Measurements from ENCODE around the gene ZNF639.

Gene ZNF639

DNA sequence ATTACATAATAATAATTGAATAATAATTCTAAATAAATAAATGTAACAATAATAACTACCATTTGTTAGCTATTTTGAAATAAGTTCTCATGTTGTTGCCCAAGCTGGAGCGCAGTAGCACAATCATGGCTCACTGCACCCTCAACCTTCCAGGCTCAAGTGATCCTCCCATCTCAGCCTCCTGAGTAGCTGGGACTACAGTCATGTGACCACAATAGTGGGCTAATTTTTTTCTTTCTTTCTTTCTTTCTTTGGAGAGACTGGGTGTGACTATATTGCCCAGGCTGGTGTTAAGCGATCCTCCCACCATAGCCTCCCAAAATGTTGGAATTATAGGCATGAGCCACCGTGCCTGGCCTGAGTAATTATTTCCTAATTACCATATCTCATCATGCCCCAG lies 41.0 kb upstream of the ZNF639 start:
- no peak overlapping the region for H3K4me3 ChIP-seq (ENCODE audit: low read depth, low read length)
- TF ChIP-seq, protein P1, sequence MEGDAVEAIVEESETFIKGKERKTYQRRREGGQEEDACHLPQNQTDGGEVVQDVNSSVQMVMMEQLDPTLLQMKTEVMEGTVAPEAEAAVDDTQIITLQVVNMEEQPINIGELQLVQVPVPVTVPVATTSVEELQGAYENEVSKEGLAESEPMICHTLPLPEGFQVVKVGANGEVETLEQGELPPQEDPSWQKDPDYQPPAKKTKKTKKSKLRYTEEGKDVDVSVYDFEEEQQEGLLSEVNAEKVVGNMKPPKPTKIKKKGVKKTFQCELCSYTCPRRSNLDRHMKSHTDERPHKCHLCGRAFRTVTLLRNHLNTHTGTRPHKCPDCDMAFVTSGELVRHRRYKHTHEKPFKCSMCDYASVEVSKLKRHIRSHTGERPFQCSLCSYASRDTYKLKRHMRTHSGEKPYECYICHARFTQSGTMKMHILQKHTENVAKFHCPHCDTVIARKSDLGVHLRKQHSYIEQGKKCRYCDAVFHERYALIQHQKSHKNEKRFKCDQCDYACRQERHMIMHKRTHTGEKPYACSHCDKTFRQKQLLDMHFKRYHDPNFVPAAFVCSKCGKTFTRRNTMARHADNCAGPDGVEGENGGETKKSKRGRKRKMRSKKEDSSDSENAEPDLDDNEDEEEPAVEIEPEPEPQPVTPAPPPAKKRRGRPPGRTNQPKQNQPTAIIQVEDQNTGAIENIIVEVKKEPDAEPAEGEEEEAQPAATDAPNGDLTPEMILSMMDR (IDR thresholded peaks at IDR 0.05; ENCODE audit: borderline replicate concordance, insufficient read depth, low read depth, low read length): no peak

DNA sequence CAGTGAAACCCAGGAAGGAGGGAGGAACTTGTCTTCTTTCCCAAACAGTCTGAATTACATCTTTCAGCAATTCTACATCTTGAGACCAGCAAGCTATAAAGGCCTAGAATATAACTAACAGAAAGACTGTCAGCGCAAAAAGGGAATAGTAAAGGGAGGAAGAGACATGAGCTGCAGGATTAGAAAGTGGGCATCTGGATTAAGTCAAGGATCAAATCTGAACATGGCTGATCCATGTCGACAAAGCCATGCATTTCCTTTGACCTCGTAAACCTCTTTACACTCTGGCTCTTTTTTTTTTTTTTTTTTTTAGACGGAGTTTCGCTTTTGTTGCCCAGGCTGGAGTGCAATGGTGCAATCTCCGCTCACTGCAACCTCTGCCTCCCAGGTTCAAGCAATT lies 36.5 kb upstream of the ZNF639 start:
- H3K4me3 ChIP-seq (ENCODE audit: low read depth, low read length): no peak overlapping the region
- TF ChIP-seq, protein P1 (IDR thresholded peaks at IDR 0.05; ENCODE audit: borderline replicate concordance, insufficient read depth, low read depth, low read length): no peak

DNA sequence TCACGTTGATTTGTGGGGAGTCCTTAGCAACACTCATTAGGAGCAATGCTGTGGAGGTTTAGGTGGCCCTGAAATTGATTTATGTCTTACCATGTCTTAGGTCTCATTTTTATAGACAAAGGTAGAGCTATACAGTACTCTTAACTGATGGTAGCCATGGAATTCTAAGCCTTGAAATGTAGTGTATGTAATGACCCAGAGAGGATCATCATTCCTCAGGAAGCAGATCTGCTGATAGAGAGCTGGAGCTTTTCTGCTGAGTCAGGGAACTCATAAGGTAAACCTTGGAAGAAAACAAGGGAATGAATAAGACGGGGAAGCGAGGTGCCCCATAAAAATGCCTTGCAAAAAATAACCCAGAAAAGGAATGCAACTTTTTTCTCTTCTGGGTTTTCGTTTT lies 34.0 kb upstream of the ZNF639 start:
- TF ChIP-seq, protein P1 (IDR thresholded peaks at IDR 0.05; ENCODE audit: borderline replicate concordance, insufficient read depth, low read depth, low read length): no peak

DNA sequence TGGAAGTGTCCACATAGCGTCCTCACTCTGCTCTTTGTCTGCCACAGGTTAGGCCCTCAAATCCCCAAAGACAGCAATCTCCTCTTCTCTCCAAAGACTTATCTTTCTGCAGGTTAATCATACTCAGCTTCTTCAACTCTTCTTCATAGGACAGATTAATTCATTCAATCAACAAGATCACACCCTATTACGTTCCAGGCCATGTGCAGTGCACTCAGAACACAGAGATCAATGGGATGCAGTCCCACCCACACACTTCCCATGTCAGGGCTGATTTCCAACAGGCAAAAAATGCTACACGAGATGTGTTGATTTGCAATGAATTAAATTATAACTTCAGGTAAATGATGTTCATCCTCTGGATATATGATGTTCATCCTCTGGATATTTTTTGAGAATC lies 33.5 kb upstream of the ZNF639 start:
- H3K4me3 ChIP-seq (ENCODE audit: low read depth, low read length): no peak overlapping the region
- TF ChIP-seq, protein P1 (IDR thresholded peaks at IDR 0.05; ENCODE audit: borderline replicate concordance, insufficient read depth, low read depth, low read length): no peak

More for the DNA sequence above, 34.0 kb upstream of the ZNF639 start:
- H3K4me3 ChIP-seq (ENCODE audit: low read depth, low read length): no peak overlapping the region

DNA sequence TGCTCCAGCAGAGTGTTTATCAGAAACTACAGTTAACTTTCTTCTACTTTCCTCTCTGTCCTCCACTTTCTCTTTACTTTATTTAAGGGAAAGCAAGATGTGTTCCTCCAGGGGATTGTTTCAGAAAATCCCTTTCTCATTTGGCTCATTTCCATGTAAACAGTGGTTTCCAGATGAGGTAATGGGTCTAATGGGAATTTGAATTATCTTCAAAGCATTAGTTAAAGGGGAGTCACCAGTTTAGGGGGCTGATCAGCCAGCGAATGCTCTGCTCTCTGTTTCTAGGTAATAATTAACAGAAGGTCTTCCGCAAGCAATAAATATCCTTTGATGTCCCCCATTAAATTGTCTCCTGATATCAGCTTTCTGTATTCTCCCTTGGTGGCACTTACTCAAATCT lies 30.4 kb upstream of the ZNF639 start:
- TF ChIP-seq, protein P1 (IDR thresholded peaks at IDR 0.05; ENCODE audit: borderline replicate concordance, insufficient read depth, low read depth, low read length): no peak
- H3K4me3 ChIP-seq (ENCODE audit: low read depth, low read length): no peak overlapping the region

DNA sequence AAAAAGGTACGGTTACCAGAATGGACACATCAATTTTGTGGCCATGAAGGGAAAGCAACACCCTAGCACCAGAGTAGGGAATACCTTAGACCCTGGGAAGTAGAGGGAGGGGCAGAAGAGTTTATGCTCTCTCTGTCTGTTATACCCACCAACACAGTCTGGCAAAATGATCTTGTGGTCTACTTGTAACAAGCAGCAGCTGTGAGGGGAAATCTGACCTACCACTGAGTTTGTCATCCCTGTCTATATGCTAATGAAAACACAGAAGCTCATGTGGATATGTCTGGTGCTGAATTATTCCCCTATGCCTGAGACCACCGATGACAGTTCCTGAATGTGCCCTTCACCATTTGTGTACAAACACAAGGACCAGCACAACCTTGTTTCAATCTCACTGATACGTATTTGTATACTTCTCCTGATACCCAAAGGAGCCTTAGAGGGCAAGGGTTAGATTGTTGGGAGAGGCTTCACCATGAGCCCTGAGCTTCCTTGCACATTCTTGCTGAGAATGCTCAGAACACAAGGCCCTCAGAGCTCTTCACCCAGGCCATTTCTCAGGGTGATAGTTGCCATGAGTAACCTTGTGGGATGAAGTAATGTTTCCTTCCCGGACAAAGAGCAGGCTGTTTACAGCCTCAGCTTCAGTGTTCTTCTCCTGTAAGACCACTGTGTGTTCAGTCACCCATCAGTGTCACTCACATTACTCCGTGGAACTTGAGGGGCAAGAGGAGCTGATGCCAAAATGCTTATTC lies 24.7 kb upstream of the ZNF639 start:
- TF ChIP-seq, protein P1 (IDR thresholded peaks at IDR 0.05; ENCODE audit: borderline replicate concordance, insufficient read depth, low read depth, low read length): no peak
- no peak overlapping the region for H3K4me3 ChIP-seq (ENCODE audit: low read depth, low read length)

DNA sequence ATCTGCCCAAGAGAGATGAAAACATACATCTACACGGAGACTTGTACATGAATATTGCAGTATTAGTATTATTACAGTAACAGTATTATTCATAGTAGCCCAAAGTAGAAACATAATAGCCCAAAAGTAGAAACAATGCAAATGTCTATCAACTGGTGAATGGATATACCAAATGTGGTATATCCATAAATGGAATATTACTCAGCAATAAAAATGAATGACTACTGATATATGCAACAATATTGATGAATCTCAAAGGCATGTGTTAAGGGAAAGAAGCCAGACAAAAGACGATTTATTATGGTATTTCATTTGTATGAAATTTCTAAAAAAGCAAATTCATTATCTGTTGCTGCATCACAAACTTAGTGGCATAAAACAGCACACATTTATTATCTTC lies 23.5 kb upstream of the ZNF639 start:
- no peak overlapping the region for H3K4me3 ChIP-seq (ENCODE audit: low read depth, low read length)
- TF ChIP-seq, protein P1 (IDR thresholded peaks at IDR 0.05; ENCODE audit: borderline replicate concordance, insufficient read depth, low read depth, low read length): no peak
